TTC549 (cell line): ENCODE data around the gene PRM1.

Experiments used
- FAIRE-seq: peaks from 2 replicates; lab custom pipeline; 2012; peaks lifted over from hg19 to GRCh38; lab: Jason Lieb, UNC

Gene PRM1

GRCh38 chr16:11272484-11272883, 8.6 kb downstream of the PRM1 start:
- no peak for FAIRE-seq

DNA sequence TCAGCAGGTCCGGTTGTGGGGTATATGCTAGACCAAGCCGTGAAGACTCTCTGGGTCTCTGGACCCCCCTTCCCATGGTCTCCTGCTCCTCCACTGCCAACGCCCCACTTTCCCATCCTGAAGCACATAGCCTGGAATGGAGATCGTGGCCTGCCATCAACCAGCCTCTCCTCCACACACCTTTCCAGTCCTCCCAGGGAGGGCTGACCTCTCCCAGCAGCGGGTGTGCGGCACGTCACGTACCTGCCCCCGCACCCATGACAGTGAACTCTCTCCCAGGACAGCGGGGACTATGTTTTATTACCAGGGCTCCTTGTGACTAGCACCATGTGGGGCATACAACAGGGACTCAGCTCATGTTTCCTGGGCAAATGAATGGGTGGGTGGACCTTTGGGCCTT, 9.5 kb downstream of the PRM1 start:
- FAIRE-seq, result no peak

GRCh38 chr16:11270602-11271162, 10.4 kb downstream of the PRM1 start:
- FAIRE-seq, result no peak

- FAIRE-seq, result no peak
Measured at GRCh38 chr16:11268921-11269375, 12.2 kb downstream of the PRM1 start, which contains the start of gene TNP2. Gene TNP2 (minus strand): TSS chr16:11269325. CDS start chr16:11269262, 63 bp downstream.

DNA sequence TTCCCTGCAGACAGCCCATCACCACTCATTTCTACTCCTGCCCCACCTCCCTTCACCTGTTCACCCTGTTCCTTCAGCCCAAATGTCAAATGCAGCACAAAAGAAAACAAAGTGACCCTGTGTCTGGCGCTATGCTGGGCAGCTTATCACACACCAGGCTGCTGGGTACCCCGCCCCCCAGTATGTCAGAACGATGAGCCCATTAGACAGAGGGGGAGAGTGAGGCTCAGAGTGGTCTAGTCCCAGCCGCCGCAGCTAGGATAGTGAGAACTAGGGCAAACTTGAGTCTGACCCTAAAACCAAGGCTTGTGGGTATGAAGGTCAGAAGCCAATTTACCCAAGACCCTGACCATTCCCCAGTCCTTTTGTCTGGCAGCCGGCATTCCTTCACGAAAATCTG, 16.0 kb downstream of the PRM1 start:
- no peak for FAIRE-seq

DNA sequence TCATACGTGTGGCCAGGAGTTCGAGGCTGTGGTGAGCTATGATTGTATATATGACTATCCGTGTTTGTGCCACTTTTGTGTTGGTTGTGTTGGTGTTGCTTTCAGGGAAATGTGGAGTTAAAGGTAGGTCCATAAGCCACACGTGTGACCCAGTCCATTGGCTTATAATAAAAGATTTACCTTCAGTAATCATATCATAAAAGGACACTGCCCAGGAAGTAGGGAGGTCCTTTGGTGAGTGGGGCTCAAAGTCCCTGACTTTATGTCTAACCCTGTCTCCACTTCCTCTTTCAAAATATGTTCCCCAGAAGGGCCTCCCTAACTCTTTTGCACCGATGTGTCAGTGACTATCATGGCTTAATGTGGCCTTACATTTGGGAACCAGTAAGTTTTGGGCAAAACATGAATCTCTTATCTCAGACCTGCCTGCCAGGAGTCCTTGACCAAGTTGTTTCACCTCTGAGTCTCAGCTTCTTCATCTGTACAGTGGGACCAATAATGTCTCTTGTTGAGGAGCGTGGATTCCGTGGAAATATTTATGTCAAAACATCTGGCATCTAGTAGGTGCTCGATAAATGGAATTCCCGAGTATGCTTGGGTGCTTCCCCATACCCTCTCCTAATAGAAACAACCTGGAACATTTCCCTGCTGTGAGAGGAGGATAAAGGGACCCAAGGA, 16.8 kb downstream of the PRM1 start:
- FAIRE-seq, result no peak

- FAIRE-seq, result no peak
Measured at GRCh38 chr16:11263737-11264136, 17.4 kb downstream of the PRM1 start.

DNA sequence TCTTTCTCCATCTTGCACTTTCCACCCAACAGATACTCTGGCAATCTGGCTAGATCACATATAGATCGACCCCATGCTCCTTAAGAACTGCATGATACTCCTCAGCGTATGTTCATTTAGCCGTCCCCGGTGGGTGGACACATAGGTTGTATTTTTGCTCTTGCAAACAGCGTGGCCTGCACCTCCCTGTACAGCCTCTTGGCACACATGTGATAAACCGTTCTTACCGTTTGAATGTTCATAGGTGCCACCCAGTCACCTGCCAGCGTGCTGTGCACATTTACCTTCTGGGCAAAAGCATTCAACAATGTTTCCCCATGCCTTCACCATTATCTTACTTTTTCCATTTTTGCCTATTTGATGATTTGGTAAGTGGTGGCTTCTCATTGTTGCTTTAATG, 18.2 kb downstream of the PRM1 start:
- no peak for FAIRE-seq

GRCh38 chr16:11260596-11260966, 20.5 kb downstream of the PRM1 start:
- FAIRE-seq, result no peak

DNA sequence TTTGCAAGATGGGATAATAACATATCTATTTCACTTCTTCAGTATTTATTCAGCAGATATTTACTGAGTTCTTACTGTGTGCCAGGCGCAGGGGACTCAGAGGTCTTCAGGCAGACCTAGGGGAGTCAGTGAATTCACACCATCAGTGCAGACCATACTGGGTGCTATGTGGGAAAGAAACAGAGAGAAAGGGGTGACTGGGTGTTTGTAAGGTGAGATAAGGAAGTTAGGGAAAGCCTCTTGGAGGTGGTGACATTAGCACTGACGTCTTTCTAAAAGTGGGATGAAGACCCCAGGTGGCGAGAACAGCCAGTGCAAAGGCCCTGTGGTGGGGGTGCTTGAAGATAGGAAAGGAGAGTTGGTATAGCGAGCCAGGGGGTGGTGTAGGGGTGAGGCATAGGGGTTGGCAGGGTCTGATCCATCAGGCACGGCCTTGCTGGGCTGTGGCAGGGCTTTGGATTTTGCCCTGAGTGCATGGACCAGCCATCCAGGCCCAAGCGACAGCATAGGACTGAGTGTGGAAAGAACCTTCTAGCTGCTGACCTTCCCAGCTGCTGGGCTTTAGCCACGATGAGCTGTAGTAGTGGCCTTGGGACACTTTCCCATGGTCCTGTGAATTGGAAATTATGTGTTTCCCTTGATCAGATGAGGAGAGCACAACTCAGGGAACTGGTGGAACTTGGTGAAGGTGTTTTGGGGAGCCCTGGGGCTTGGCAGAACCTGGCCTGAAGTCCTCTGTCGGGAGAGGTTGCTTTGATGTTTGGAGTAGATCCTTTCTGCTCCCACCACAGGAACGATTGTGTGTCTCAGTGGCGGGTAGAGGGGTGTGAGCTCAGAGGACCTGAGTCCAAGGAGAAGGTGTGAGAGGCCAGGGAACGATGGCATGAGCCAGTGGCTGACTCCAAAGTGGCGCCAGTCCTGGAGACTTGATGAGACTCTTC, 21.2 kb downstream of the PRM1 start:
- no peak for FAIRE-seq

DNA sequence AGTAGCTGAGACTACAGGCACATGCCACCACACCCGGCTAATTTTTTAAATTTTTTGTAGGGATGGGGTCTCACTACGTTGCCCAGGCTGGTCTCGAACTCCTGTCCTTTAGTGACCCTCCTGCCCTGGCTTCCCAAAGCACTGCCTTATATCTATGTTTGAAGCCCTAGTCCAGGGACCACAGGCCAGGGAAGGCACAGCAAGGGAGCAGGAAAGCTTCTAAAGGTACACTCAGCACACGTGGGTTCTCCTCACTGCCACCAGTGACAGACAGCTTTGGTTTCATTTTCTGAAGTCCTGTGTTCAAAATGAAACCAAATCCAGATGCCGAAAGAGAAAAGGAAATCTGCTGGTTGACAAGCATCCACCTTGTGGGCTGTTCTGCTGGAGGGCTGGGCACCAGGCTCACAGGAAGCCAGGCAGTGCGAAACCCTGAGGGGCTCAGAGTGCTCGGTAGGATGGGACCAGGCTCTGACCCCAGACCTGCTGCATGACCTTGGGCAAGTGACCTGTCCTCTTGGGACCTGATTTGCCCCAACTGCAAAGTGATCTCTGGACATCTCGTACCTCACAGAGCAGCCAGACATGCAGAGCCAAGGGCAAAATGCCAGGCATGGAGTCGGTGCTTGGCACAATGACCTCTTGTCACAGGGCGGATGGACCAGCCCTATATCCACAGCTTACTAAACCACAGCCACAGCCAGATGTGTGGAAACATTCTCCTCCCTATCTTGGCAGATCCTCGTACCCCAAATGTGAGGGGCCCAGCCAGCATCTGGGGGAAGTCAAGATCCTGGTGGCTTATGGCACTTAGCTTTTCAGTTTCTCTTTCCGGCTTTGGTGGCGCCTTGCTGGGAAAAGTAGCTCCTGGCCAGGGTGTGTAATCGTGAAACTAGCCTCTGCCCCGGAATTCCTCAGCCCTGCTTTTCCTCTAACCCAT, 22.3 kb downstream of the PRM1 start:
- FAIRE-seq, result no peak

DNA sequence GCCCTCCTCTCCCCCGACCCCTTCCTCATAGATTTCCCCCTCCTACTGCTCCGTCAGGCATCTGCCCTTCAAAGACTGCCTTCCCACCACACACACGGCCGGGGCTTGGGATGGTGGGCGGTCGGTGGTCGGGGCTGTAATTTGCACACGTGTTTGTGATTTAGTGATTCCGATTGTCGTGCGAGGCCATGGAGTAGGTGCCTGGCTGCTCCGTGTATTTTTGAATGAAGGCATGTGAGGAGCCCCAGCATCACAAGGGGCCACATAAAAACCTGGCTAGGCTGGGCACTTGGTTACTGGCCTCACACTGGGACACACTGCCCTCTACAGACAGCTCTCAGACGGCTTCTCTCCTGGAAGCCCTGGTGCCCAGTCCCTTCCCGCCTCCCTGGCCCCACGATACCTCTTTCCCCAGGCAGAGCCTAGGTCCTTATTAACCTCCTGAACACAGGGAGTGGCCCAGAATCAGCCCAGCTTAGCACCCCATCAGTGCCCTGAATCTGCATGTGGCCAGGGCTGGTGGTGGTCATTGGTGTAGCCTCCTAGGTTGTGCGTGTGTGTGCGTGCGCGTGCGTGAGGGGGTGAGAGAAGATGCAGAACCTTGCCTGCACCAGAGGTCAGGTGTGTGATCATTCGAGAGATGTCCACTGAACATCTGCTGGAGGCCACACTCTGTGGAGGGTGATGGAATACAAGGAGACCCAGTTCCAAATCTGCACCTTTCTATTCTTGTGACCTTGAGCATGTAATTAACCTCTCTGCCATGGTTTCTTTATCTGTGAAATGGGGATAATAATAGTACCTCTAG, 23.8 kb downstream of the PRM1 start:
- no peak for FAIRE-seq

DNA sequence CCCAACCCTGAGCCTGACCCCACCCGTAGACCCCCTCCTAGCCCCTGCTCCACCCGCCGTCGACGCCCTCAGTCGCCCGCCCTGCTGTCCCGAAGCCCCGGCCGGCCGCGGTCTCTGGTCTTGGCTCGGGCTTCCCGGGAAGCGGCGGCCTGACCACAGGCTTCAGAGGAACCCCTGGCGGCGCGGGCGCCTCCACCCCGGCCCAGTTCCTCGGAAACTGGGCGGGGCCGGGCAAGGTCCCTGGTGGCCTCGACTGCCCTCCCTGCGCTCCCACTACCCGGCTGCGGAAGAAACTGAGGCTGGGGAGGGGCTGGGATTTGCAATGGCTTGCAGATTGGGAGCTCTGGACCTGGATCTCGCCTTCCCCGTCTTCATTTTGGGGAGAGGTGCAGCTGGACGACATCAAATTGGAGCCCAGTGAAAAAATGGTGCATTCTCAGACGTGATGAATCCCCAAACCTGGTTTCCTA, 24.4 kb downstream of the PRM1 start:
- FAIRE-seq, result no peak

GRCh38 chr16:11255737-11256660, 25.1 kb downstream of the PRM1 start, which contains the start of gene SOCS1:
Gene SOCS1 (minus strand): TSS chr16:11256204. CDS start chr16:11255478, 726 bp downstream.
- FAIRE-seq, result no peak

GRCh38 chr16:11254913-11255736, 26.0 kb downstream of the PRM1 start:
- FAIRE-seq, result no peak

DNA sequence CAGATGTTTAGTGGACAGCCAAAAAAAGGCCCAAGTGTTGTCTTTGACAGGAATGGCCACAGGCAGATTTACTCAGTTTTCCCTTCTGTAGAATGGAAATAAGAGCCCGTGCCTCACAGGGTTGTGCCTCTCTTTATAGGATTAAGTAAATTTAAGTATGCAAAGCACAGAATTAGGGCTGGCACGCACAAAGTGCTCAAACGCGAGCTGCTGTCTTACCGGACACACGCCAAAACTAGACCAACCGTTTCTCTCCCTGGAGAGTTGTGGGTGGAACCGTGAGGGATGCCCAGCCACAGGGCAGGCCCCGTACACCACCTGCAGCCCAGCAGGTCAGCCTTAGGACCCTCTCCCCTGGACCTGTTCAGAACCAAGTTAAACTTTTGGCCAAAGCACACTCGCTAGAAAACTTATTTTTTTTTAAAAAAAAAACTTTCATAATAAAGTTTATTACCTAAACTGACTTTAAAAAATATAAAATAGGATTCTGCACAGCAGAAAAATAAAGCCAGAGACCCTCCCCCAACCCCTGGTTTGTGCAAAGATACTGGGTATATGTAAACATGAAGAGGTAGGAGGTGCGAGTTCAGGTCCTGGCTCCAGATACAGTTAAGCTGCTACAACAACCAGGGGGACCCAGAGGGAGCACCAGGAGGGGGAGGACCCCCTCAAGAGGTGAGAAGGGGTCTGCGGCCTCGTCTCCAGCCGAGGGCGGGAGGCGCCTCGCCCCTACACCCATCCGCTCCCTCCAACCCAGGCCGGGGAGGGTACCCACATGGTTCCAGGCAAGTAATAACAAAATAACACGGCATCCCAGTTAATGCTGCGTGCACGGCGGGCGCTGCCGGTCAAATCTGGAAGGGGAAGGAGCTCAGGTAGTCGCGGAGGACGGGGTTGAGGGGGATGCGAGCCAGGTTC, 26.9 kb downstream of the PRM1 start:
- no peak for FAIRE-seq
